Measurements from ENCODE around the gene PDE6D.

The PDE6D gene

GRCh38 chr2:231704017-231704416 is 77.1 kb downstream of the PDE6D start:
- DNase-seq = no peak

GRCh38 chr2:231701456-231702373 is 79.4 kb downstream of the PDE6D start:
- no peak for DNase-seq

GRCh38 chr2:231699006-231699405 is 82.1 kb downstream of the PDE6D start:
- DNase-seq = no peak

- DNase-seq = no peak
Observed at GRCh38 chr2:231696004-231696367, 85.1 kb downstream of the PDE6D start.

- DNase-seq = no peak
Observed at GRCh38 chr2:231693956-231694355, 87.1 kb downstream of the PDE6D start.

GRCh38 chr2:231692847-231693246 is 88.2 kb downstream of the PDE6D start:
- DNase-seq = no peak

GRCh38 chr2:231691251-231691772 is 89.8 kb downstream of the PDE6D start:
- no peak for DNase-seq

- no peak for DNase-seq
Observed at GRCh38 chr2:231689124-231689893, 91.8 kb downstream of the PDE6D start.

GRCh38 chr2:231688719-231689118 is 92.4 kb downstream of the PDE6D start:
- no peak for DNase-seq

- no peak for DNase-seq
Observed at GRCh38 chr2:231687961-231688360, 93.1 kb downstream of the PDE6D start.

- no peak for DNase-seq
Observed at GRCh38 chr2:231687133-231687852, 93.8 kb downstream of the PDE6D start.

GRCh38 chr2:231686192-231687100 is 94.6 kb downstream of the PDE6D start:
- no peak for DNase-seq

- no peak for DNase-seq
Observed at GRCh38 chr2:231685349-231686191, 95.5 kb downstream of the PDE6D start.

- no peak for DNase-seq
Observed at GRCh38 chr2:231684314-231685223, 96.5 kb downstream of the PDE6D start.

GRCh38 chr2:231683292-231684235 is 97.5 kb downstream of the PDE6D start:
- DNase-seq = no peak

GRCh38 chr2:231682603-231683291 is 98.3 kb downstream of the PDE6D start:
- DNase-seq = no peak
